MM.1S (cell line): ENCODE data around the gene UXT.
"Not testable (repeated sequence)": the region's sequence is repeated elsewhere in the genome, so short reads cannot be mapped to it uniquely, and the experiment has no call there.

Source experiments
- DNase-seq: peaks from one replicate; pipeline ENCODE4 v3.0.0-alpha.2; 2015
- H2AFZ ChIP-seq: fragments of 300-600 bp; sonication (generic); 2 replicates; pipeline ENCODE4 v1.6.0; 2016; ENCODE audit warnings: antibody characterized with exemption, low read length
- H3F3A ChIP-seq: fragments of 300-600 bp; sonication (generic); 2 replicates; pipeline ENCODE4 v1.6.1; 2016; ENCODE audit warnings: mild to moderate bottlenecking, antibody characterized with exemption, low read length, moderate library complexity, mixed read lengths; ENCODE audit not compliant: insufficient read depth
- H3K27ac ChIP-seq: fragments of 300-600 bp; sonication (generic); 2 replicates; pipeline ENCODE4 v1.5.1; 2016; ENCODE audit warnings: mild to moderate bottlenecking, low read length
- H3K27me3 ChIP-seq: fragments of 300-600 bp; sonication (generic); replicated peaks from 2 replicates; pipeline ENCODE4 v1.6.0; 2016; ENCODE audit warnings: low read length; ENCODE audit not compliant: insufficient read depth
- H3K36me3 ChIP-seq: fragments of 300-600 bp; sonication (generic); replicated peaks from 2 replicates; pipeline ENCODE4 v1.6.1; 2016; ENCODE audit warnings: mild to moderate bottlenecking, low read length, mixed read lengths; ENCODE audit not compliant: insufficient read depth
- H3K4me1 ChIP-seq: fragments of 300-600 bp; sonication (generic); 2 replicates; pipeline ENCODE4 v1.6.1; 2016; ENCODE audit warnings: low read length, mixed read lengths
- H3K4me2 ChIP-seq: fragments of 300-600 bp; sonication (generic); 2 replicates; pipeline ENCODE4 v1.6.0; 2016; ENCODE audit warnings: low read depth, low read length
- H3K4me3 ChIP-seq: fragments of 300-600 bp; sonication (generic); 2 replicates; pipeline ENCODE4 v1.5.1; 2016; ENCODE audit warnings: low read length, mixed read lengths
- H3K79me2 ChIP-seq: fragments of 300-600 bp; sonication (generic); 2 replicates; pipeline ENCODE4 v1.6.1; 2016; ENCODE audit warnings: mixed run types, low read length, mixed read lengths
- H3K9ac ChIP-seq: fragments of 300-600 bp; sonication (generic); 2 replicates; pipeline ENCODE4 v1.6.1; 2016; ENCODE audit warnings: low read length, mixed read lengths
- H3K9me2 ChIP-seq: fragments of 300-600 bp; sonication (generic); replicated peaks from 2 replicates; pipeline ENCODE4 v1.6.1; 2016; ENCODE audit warnings: mild to moderate bottlenecking, low read length, mixed read lengths; ENCODE audit not compliant: insufficient read depth
- H3K9me3 ChIP-seq: fragments of 300-600 bp; sonication (generic); replicated peaks from 2 replicates; pipeline ENCODE4 v1.6.1; 2016; ENCODE audit warnings: mild to moderate bottlenecking, low read length, mixed read lengths; ENCODE audit not compliant: insufficient read depth
- H4K20me1 ChIP-seq: fragments of 300-600 bp; sonication (generic); 2 replicates; pipeline ENCODE4 v1.6.1; 2016; ENCODE audit warnings: mild to moderate bottlenecking, low read length, moderate library complexity, mixed read lengths; ENCODE audit not compliant: insufficient read depth
- EZH2 ChIP-seq: fragments of 300-600 bp; sonication (generic); optimal IDR thresholded peaks from 2 replicates; pipeline ENCODE3; 2017; ENCODE audit warnings: low read depth, mild to moderate bottlenecking, antibody characterized with exemption, low read length, mixed read lengths
- EZH2phosphoT487 ChIP-seq: fragments of 300-600 bp; sonication (generic); IDR thresholded peaks from 2 replicates; pipeline ENCODE4 v1.6.1; 2018; ENCODE audit warnings: antibody characterized with exemption, low read length
- TF ChIP-seq, protein P1 (sequence below): fragments of 300-600 bp; sonication (generic); IDR thresholded peaks from 2 replicates; pipeline ENCODE4 v1.5.1; 2016; ENCODE audit warnings: antibody characterized with exemption, low read length, mixed read lengths

UXT gene

DNA sequence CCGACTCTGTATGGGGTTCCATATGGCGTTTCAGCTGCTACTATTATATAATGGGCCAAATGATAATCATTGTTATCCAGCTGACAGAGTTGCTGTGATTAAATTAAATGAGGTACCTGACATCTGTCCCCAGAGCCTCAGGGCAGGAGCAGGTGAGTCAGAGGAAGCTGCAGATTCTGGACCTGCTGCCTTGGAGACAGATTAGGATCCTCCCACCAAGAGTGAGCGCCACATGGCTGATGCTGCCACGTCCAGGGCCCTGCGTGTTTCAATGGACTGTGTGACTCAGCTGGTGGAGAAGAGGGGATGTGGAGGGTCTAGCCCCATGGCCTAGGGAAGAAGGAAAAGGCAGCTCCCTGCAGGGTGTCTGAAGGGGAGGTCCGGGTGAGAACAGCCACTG is 28.3 kb upstream of the UXT start:
- Histone ChIP-seq H3K36me3 (no peaks in the 10 kb centered on the region), H3K27ac (no peak overlapping the region), H3F3A (no peaks in the 10 kb centered on the region), H3K79me2 (no peaks in the 10 kb centered on the region), H3K27me3 (no peaks in the 10 kb centered on the region), H2AFZ (no peak overlapping the region), H3K9me2 (no peaks in the 10 kb centered on the region), H3K9ac (no peak overlapping the region), H3K4me3 (no peak overlapping the region), H4K20me1 (no peaks in the 10 kb centered on the region), H3K4me2 (no peak overlapping the region), H3K9me3 (no peaks in the 10 kb centered on the region), H3K4me1 (peaks cover 7% of the 10 kb centered on the region)
- TF ChIP-seq, protein P1, sequence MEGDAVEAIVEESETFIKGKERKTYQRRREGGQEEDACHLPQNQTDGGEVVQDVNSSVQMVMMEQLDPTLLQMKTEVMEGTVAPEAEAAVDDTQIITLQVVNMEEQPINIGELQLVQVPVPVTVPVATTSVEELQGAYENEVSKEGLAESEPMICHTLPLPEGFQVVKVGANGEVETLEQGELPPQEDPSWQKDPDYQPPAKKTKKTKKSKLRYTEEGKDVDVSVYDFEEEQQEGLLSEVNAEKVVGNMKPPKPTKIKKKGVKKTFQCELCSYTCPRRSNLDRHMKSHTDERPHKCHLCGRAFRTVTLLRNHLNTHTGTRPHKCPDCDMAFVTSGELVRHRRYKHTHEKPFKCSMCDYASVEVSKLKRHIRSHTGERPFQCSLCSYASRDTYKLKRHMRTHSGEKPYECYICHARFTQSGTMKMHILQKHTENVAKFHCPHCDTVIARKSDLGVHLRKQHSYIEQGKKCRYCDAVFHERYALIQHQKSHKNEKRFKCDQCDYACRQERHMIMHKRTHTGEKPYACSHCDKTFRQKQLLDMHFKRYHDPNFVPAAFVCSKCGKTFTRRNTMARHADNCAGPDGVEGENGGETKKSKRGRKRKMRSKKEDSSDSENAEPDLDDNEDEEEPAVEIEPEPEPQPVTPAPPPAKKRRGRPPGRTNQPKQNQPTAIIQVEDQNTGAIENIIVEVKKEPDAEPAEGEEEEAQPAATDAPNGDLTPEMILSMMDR = no peak
- TF ChIP-seq EZH2 (no peak), EZH2phosphoT487 (no peak)
- DNase-seq = no peak

DNA sequence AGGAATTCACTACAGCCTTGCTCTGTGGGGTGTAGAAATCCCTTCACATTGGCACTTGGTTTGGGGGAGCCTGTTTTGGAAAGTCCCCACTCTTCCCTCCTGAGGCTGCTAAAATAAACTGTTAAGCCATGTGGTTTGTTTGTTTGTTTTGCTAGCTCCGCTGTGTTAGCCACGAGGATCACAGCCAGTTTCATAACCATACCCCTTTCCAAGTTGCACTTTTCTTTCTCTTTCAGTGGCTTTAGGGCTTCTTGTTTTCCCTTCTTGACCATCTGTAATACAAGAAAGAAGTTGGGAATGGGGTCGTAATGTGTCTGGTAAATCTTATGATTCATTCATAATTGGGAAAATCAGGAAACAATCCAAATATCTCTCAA is 24.8 kb upstream of the UXT start:
- Histone ChIP-seq H3K9ac (no peak overlapping the region), H2AFZ (no peak overlapping the region), H3K9me3 (no peaks in the 10 kb centered on the region), H3K79me2 (no peaks in the 10 kb centered on the region), H3K36me3 (no peaks in the 10 kb centered on the region), H3K4me2 (peak overlapping the region; percentile 46; the same call in 1 of the 2 replicates), H3K4me1 (peaks cover 7% of the 10 kb centered on the region), H3K4me3 (no peak overlapping the region), H3K9me2 (no peaks in the 10 kb centered on the region), H3F3A (no peaks in the 10 kb centered on the region), H3K27me3 (no peaks in the 10 kb centered on the region), H3K27ac (no peak overlapping the region), H4K20me1 (no peaks in the 10 kb centered on the region)
- TF ChIP-seq EZH2phosphoT487 = no peak
- no peak for TF ChIP-seq EZH2
- TF ChIP-seq, protein P1 = no peak
- DNase-seq = peak; percentile 51

DNA sequence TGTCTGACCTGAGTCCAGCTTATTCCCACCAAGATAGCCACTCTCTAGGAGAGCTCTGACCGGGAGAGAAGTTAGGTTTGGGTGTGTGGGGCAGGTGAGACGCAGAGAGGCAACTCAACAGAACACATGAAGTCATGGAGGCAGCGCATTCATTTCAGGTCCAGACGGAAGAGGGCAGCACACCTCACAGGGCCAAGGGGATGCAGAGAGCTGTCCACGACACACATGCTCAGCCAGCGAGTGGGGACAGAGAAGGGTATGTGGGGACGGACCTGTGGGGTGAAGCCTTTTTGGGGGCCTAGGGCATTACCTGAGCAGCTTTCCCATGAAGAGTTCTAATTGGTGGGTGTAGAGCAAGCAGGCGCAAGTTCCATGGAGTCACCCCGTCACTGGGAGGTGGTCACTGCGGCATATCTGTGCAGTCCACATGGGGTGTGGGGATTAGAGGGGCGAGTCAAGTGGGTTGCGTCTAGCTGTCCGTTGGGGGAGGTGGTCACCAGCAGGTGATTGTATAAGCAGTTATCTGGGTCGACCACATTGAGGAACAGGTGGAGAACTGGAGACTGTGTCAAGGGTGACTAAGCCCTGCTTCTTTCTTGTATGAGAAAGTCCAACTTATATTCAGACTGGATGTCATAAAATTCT is 24.3 kb upstream of the UXT start:
- Histone ChIP-seq H3K27me3 (no peaks in the 10 kb centered on the region), H2AFZ (no peak overlapping the region), H3K4me2 (peak overlapping the region; percentile 46; the same call in 1 of the 2 replicates), H3K4me3 (no peak overlapping the region), H3F3A (no peaks in the 10 kb centered on the region), H3K79me2 (no peaks in the 10 kb centered on the region), H3K36me3 (no peaks in the 10 kb centered on the region), H3K9me2 (no peaks in the 10 kb centered on the region), H3K27ac (no peak overlapping the region), H3K9ac (no peak overlapping the region), H3K4me1 (peaks cover 7% of the 10 kb centered on the region), H3K9me3 (no peaks in the 10 kb centered on the region), H4K20me1 (no peaks in the 10 kb centered on the region)
- DNase-seq = no peak
- no peak for TF ChIP-seq EZH2
- no peak for TF ChIP-seq EZH2phosphoT487
- TF ChIP-seq, protein P1 = no peak

DNA sequence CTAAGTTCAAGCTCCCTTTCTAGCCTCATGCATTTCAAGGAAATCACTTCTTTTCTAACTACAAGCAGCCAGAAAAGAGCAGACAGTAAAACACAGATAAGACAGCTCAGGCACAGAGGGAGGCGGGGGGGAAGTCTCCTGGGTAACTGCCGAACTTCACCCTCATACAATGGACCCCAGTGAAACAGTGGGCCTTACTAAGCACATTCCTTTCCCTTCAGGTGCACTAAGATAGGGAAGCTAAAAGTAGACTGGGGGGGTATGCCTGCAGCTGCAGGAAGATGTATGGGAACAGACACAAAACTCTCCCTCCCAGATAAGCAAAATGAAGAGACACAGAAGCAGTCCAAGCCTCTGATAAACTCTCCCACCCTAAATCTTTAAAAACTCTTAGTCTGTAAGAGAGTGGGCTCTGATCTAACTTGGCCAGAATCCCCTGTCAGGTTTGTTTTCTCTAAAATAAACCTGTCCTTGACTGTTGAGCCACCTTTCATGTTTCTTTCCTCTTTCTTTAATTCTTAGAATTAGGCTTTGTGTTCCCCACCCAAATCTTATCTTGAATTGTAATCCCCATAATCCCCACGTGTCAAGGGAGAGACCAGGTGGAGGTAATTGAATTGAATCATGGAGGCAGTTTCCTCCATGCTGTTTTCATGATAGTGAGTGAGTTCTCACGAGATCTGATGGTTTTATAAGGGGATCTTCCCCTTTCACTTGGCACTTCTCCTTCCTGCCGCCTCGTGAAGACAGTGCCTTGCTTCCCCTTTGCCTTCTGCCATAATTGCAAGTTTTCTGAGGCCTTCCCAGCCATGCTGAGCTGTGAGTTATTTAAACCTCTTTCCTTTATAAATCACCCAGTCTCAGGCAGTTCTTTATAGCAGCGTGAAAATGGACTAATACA is 17.2 kb upstream of the UXT start:
- not testable (repeated sequence) for H3K79me2 ChIP-seq, H3K4me2 ChIP-seq, H3K27me3 ChIP-seq, H2AFZ ChIP-seq, H4K20me1 ChIP-seq, H3K36me3 ChIP-seq, H3K9ac ChIP-seq, H3K4me1 ChIP-seq, H3K9me2 ChIP-seq, DNase-seq, H3K27ac ChIP-seq, H3K9me3 ChIP-seq, H3F3A ChIP-seq, H3K4me3 ChIP-seq
